RWPE2 (cell line): ENCODE results near the gene IL1RAPL1.

ENCODE experiments used
- ATAC-seq: fragments of 200-7000 bp; cut with Tn5 transposase; 3 replicates; pipeline ENCODE4 v1.9.1; 2021; ENCODE audit warnings: low read depth
- DNase-seq: peaks from one replicate; pipeline ENCODE4 v3.0.0-alpha.2; 2020; ENCODE audit warnings: low spot score
- H3K27ac ChIP-seq: fragments of 450-650 bp; 2 replicates; pipeline ENCODE4 v1.5.1; 2017; ENCODE audit warnings: mild to moderate bottlenecking; ENCODE audit not compliant: poor library complexity, severe bottlenecking
- H3K27me3 ChIP-seq: fragments of 250-450 bp; sonication (Bioruptor Pico); 2 replicates; pipeline ENCODE4 v1.5.1; 2021; ENCODE audit warnings: mild to moderate bottlenecking, moderate library complexity; ENCODE audit not compliant: insufficient read depth, poor library complexity, severe bottlenecking
- H3K36me3 ChIP-seq: fragments of 250-450 bp; sonication (Bioruptor Pico); 2 replicates; pipeline ENCODE4 v1.5.1; 2020; ENCODE audit warnings: low read depth, mild to moderate bottlenecking, moderate library complexity
- H3K4me1 ChIP-seq: fragments of 250-450 bp; sonication (Bioruptor Pico); 2 replicates; pipeline ENCODE4 v1.5.1; 2021; ENCODE audit warnings: mild to moderate bottlenecking, moderate library complexity; ENCODE audit not compliant: insufficient read depth, poor library complexity, severe bottlenecking
- H3K4me3 ChIP-seq: fragments of 250-450 bp; sonication (Bioruptor Pico); 2 replicates; pipeline ENCODE4 v1.5.1; 2021; ENCODE audit warnings: mild to moderate bottlenecking, moderate library complexity; ENCODE audit not compliant: severe bottlenecking
- H3K9me3 ChIP-seq: fragments of 250-450 bp; sonication (Bioruptor Pico); 2 replicates; pipeline ENCODE4 v1.5.1; 2021; ENCODE audit warnings: mild to moderate bottlenecking, moderate library complexity; ENCODE audit not compliant: severe bottlenecking
- CTCF ChIP-seq: fragments of 450-650 bp; IDR thresholded peaks from one replicate; pipeline ENCODE4 v1.5.1; 2017; ENCODE audit warnings: mild to moderate bottlenecking, moderate library complexity; ENCODE audit not compliant: poor library complexity, severe bottlenecking

The IL1RAPL1 gene

DNA sequence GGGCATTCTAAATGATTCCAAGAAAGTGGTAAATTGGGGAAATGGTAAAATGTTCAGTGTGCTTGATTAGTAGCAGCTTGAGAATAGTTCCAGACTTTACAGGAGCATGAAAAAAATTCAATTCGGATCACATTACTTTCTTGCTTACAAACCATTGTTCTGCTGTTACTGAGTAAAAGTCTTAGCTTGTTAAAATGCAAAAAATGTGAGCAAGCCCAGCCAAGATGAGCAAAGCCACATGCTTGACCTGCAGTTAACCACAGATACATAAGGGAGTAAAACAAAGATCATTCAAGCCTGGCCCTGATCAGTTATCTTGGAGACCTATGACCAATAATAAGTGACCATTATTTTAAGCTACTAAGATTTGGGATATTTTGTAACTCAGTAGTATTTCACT lies 1065.2 kb downstream of the IL1RAPL1 start:
- ATAC-seq (peak; percentile 74; the same call in 2 of the 3 replicates), DNase-seq (no peak)
- Histone ChIP-seq H3K9me3 (no peaks in the 10 kb centered on the region), H3K27me3 (no peaks in the 10 kb centered on the region), H3K4me1 (no peaks in the 10 kb centered on the region), H3K36me3 (no peaks in the 10 kb centered on the region), H3K27ac (no peak overlapping the region), H3K4me3 (no peak overlapping the region)
- TF ChIP-seq CTCF: no peak

GRCh38 chrX:29653721-29654120 lies 1066.5 kb downstream of the IL1RAPL1 start:
- Histone ChIP-seq H3K36me3 (no peaks in the 10 kb centered on the region), H3K27me3 (no peaks in the 10 kb centered on the region), H3K4me3 (no peak overlapping the region), H3K27ac (no peak overlapping the region), H3K9me3 (no peaks in the 10 kb centered on the region), H3K4me1 (no peaks in the 10 kb centered on the region)
- ATAC-seq (no peak), DNase-seq (no peak)
- TF ChIP-seq CTCF: no peak

DNA sequence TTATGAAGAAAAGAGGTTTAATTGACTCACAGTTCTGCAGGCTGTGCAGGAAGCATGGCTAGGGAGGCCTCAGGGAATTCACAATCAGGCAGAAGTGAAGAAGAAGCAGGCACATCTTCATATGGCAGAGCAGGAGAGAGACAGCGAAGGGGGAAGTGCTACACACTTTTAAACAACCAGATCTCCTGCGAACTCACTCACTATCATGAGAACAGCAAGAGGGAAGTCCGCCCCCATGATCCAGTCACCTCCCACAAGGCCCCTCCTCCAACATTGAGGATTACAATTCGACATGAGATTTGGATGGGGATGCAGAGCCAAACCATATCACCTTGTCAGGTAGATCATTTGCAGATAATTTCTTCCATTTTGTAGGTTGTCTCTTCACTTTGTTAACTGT lies 1072.7 kb downstream of the IL1RAPL1 start:
- Histone ChIP-seq H3K9me3 (no peaks in the 10 kb centered on the region), H3K27ac (no peak overlapping the region), H3K36me3 (no peaks in the 10 kb centered on the region), H3K4me1 (peaks cover 22% of the 10 kb centered on the region), H3K27me3 (no peaks in the 10 kb centered on the region), H3K4me3 (no peak overlapping the region)
- TF ChIP-seq CTCF: no peak
- ATAC-seq: no peak
- no peak for DNase-seq

GRCh38 chrX:29661290-29661689 lies 1074.0 kb downstream of the IL1RAPL1 start:
- Histone ChIP-seq H3K27ac (peak overlapping the region; percentile 91), H3K4me1 (peaks cover 22% of the 10 kb centered on the region), H3K9me3 (no peaks in the 10 kb centered on the region), H3K36me3 (no peaks in the 10 kb centered on the region), H3K4me3 (no peak overlapping the region), H3K27me3 (no peaks in the 10 kb centered on the region)
- no peak for ATAC-seq
- DNase-seq: no peak
- TF ChIP-seq CTCF: no peak

DNA sequence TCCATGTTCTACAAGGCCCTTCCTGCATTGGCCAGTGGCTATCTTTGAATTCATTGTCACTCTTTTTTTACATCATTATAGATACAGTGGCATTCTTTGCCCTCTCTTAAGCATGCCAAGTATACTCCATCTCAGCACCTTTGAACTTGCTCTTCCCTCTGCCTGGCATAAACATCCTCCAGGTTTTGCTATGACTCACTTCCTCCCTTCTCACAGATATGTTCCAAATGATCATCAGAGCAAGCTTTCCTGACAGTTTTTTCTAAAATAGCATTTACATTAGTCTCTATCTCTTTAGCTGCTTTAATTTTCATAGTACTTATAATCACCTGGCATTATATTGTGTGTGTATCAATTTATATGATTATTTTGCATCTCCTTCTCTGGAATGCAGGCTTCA lies 1074.9 kb downstream of the IL1RAPL1 start:
- peak; percentile 71 for ATAC-seq
- no peak for DNase-seq
- H3K27ac ChIP-seq: peak overlapping the region; percentile 91

More for the DNA sequence above, 1074.9 kb downstream of the IL1RAPL1 start:
- Histone ChIP-seq H3K4me3 (no peak overlapping the region), H3K4me1 (peaks cover 22% of the 10 kb centered on the region), H3K36me3 (no peaks in the 10 kb centered on the region), H3K27me3 (no peaks in the 10 kb centered on the region), H3K9me3 (no peaks in the 10 kb centered on the region)
- TF ChIP-seq CTCF: no peak
